Left hindlimb (tissue), 1 donor: ENCODE results near the gene USP11.

Experiments used
- DNase-seq: peaks from one replicate; pipeline ENCODE4 v3.0.0-alpha.2; 2018

The USP11 gene

GRCh38 chrX:47204970-47205369 lies 27.8 kb upstream of the USP11 start:
- DNase-seq, result no peak

DNA sequence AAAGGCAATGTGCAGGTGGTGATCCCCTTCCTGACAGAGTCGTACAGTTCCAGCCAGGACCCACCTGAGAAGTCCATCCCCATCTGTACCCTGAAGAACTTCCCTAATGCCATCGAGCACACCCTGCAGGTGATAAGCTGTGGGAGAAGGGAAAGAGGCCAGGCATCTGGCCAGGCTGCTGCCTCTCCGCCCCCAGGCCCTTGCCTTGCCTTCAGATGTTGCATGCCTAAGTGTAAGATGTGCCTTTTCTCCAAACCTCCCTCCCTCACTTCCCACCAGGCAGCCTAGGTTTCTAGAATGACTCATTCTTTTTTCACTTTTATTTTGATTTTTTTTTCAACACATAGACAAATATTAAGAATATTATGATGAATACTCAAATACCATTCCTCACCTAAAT lies 26.5 kb upstream of the USP11 start:
- no peak for DNase-seq

DNA sequence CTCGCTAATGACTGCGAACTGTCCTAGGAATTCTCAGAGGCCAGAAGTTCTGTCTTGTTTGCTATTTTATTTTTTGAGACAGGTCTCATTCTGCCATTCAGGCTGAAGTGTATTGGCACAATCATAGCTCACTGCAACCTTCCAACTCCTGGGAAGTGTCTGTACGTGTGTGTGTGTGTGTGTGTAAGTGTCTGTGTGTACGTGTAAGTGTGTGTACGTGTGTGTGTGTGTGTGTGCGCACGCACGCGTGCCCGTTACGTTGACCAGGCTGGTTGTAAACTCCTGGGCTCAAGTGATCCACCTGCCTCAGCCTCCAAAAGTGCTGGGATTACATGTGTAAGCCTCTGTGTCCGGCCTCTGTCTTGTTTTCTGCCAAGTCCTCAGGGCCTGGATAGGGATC lies 24.7 kb upstream of the USP11 start:
- no peak for DNase-seq

- DNase-seq, result no peak
These were observed 23.1 kb upstream of the USP11 start for GRCh38 chrX:47209508-47210238.

DNA sequence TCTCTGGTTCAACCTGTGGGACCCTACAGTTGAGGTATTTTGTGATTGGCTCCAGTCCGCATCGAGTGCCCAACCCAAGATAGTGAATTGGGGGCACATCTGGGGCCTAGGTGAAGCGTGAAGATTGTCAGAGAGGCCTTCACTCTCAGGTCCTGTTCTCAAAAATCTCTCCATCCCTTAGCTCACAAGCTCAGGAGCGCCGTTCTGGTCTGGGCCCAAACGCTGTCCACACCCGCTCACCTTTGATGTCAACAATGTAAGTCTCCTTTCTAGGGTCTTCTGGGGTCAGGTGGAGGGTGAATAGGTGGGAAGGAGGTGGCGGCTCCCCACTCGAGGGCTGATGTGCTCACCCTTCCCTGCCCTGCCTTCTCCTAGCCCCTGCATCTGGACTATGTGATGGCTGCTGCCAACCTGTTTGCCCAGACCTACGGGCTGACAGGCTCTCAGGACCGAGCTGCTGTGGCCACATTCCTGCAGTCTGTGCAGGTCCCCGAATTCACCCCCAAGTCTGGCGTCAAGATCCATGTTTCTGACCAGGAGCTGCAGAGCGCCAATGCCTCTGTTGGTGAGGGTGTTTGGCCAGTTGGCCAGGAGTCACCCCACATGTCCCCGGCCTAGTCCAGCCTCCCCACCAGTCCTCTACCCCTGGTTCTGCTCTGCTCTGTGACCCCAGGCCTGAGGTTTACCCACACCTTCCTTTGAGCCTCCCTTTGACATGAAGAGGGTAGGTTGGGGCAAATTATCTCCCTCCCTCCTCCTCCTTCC lies 22.0 kb upstream of the USP11 start:
- DNase-seq, result no peak

GRCh38 chrX:47212381-47213293 lies 20.2 kb upstream of the USP11 start:
- DNase-seq, result no peak

- DNase-seq, result no peak
These were observed 18.3 kb upstream of the USP11 start for GRCh38 chrX:47214435-47215077.

GRCh38 chrX:47215291-47215900 lies 17.4 kb upstream of the USP11 start:
- DNase-seq, result no peak

DNA sequence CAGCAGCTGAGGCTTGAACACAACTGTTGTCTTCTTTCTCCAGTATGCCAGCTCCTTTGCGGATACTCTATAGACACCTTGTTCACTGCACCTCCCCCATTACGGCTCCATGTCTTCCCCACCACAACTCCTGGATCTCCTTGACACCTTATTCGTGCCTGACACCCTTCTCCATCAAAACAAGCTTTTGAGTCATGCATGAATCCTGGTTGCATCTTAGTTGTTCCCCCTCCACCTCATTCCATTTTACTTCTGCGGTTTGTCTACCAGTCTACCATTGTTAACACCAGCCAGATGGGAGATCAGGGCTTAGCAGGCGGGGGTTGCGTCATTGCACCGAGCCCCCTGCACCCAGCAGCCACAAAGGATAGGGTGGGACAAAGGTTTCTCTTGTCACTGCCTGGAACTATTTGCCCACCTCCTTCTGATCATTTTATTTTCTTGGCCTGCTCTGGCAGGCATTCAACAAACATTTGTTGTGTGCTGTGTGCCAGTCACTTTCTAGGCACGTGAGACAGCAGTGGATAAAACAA lies 16.4 kb upstream of the USP11 start:
- DNase-seq, result no peak

DNA sequence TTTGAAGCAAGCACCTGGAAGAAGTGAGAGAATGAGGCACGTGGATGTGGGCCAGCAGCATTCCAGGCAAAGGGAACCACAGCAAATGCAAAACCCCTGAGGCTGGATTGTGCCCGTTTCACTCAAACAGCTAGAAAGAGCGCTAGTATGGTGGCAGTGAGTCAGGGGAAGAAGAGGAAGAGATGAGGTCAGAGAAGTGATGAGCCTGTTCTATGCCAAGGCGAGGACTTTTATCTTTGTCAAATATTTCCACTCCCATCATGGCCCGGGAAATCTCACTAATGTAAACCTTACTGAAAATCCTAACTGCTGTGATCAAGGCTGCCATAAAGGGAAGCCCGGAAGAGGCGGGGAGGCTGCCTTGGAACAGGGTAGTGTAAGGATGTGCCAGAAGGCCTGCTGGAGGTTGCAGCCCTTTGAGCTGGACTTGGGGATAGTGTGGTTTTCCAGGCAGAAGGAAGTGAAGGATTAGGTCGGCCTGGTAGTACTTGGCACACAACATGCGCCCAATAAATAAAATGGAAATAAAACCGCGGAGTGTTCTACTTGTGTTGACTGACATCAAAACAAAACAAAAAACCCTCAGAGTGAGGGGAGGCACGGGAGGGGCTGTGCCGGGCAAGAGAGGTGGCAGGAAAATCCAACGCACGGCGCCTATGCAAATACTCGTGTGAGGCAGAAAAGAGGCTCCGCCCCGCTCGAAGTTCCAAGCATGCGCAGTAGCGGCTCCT lies 15.5 kb upstream of the USP11 start:
- DNase-seq, result peak; percentile 67

DNA sequence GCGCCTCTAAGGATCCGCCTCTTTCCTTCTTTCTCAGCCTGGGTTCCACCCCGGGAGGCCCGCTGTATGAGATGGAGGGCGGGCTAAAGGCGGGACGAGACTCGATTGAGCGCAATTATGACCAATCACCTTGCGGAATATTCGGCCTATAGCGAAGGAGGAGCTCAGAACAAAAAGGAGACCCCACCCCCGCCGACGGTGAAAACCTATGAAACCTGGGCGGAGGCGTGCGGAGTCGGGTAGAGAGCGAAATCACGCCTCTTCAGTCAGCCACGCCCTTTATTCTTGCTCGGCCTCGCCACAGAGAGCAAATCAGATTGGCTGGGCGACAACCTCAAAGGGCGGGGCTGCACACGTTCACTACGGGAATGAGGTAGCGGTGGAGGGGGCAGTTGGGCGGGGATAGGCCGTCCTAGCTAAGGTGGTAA lies 14.9 kb upstream of the USP11 start:
- DNase-seq, result peak; percentile 98

GRCh38 chrX:47218280-47218919 lies 14.4 kb upstream of the USP11 start, which contains the start of gene CDK16:
TSS of gene CDK16 (plus strand) at chrX:47218681. CDS start at chrX:47223558, 4,877 bp downstream.
- peak; percentile 88 for DNase-seq

GRCh38 chrX:47218920-47219815 lies 13.6 kb upstream of the USP11 start:
- DNase-seq, result peak; percentile 49

DNA sequence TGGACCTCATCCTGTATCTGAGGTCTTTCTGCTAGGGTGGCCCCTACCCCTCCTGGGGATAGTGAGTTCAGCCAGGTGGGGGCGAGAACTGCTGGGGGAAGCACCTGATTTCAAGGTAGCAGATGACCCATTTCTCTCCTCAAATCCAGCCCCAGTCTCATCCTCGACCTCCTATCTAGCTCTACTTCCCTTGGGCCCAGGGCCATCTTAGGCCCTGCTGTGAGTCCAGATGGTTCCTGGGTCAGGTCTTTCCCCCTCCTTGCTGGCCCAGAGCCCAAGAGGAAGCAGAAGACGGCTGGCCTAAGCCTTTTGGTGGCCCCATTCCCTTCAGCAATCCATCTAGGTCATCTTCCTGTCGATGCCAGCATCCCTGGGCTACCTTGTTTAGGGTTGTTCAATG lies 11.1 kb upstream of the USP11 start:
- no peak for DNase-seq

DNA sequence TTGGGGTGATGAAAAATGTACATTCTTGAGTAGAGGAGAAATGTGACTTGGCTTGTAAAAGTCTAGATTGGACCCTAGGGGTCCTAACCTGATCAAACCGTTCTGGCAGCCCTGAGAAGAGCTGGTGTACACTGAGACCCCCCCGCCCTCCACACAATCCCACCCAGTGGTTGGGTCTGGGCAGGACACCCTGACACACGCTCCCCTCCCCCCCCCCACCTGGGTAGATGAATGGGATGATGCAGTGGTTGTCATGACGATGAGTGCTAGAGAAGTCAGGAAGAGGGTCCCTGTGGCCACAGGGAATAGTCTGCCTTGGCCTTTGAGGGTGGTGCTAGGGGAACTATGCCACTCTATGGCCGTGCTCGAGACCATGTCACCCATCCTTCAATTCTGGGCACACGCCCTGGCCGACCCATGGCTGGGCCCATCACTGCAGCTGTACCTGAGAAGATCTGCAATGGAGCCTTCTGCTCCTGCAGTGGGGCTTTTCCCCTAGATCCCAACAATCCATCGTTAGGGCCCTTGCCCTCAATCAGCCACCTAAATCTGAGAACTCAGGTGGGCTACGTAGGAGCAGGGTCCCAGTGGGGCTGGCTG lies 10.0 kb upstream of the USP11 start:
- DNase-seq, result no peak

DNA sequence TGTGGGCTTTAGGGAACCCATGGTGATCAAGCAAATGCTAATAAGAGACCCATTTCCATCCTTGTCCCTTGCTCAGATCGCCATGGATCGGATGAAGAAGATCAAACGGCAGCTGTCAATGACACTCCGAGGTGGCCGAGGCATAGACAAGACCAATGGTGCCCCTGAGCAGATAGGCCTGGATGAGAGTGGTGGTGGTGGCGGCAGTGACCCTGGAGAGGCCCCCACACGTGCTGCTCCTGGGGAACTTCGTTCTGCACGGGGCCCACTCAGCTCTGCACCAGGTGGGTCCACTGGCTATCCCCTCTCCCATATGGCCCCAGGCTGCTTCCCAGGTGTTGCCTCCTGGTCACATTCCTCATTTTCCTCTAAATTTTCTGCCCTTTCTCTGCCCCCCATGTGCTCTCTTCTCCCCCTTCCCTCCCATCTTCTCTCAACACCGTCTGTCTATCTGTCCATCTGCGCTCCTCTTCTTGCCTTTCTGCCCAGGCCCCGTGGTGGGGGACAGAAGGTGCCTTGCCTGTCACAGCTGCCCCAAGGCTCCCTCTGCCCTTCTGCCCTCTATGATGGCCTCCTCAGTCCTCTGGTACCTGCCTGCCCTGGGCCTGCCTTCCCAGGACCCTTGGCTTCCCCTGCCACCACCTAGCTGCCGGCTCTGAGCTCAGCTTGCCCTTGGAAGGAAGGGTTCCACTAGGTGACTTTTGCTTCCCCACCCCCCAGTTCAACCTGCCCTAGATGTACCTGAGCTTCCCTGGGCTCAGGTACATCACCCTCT lies 9.1 kb upstream of the USP11 start:
- DNase-seq, result no peak

- no peak for DNase-seq
These were observed 8.4 kb upstream of the USP11 start for GRCh38 chrX:47224266-47224895.

DNA sequence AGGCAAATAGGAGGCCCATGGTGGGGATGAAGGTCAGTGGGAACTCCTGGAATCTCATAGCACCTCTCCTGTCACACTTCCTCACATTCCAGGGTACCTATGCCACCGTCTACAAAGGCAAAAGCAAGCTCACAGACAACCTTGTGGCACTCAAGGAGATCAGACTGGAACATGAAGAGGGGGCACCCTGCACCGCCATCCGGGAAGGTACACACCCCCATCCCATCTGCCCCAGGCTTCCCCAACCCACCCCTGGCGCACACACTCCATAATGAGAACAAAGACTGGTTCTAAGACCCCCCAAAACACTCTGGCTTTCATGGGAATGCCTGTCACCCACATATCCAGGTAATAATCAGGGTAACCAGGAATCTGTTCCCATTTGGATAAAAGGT lies 7.9 kb upstream of the USP11 start:
- DNase-seq, result no peak
